HepG2 (cell line): Measurements from ENCODE around the gene C1orf226.
"Not testable (repeated sequence)": the region's sequence is repeated elsewhere in the genome, so short reads cannot be mapped to it uniquely, and the experiment has no call there.

Experiments
- CREM ChIP-seq, 2 experiments: sonication (generic) in 1 of 2; formaldehyde crosslinking in 1 of 2; IDR thresholded peaks; 2 replicates each; pipeline versions ENCODE4 v1.4.0 to v1.6.1; 2016 to 2020; ENCODE audit warnings: antibody characterized with exemption in 1 of 2, mild to moderate bottlenecking in 1 of 2, missing genetic modification reagents in 1 of 2
- EED ChIP-seq: sonication (generic); formaldehyde crosslinking; IDR thresholded peaks from 2 replicates; pipeline ENCODE4 v1.5.0; 2020; ENCODE audit warnings: mild to moderate bottlenecking, missing genetic modification reagents
- ELK4 ChIP-seq: sonication (generic); formaldehyde crosslinking; IDR thresholded peaks from 2 replicates; pipeline ENCODE4 v1.9.0; 2021; ENCODE audit warnings: missing genetic modification reagents, borderline replicate concordance
- FOXK1 ChIP-seq: sonication (generic); formaldehyde crosslinking; IDR thresholded peaks from 2 replicates; pipeline ENCODE4 v1.4.0; 2020; ENCODE audit warnings: low read depth, missing genetic modification reagents, borderline replicate concordance
- FOXK2 ChIP-seq: fragments of 450-650 bp; IDR thresholded peaks from 2 replicates; pipeline ENCODE4 v1.6.1; 2016
- GZF1 ChIP-seq: sonication (generic); formaldehyde crosslinking; IDR thresholded peaks from 2 replicates; pipeline ENCODE4 v1.5.1; 2020; ENCODE audit warnings: mild to moderate bottlenecking, missing genetic modification reagents
- NR2F2 ChIP-seq: IDR thresholded peaks from 2 replicates; pipeline ENCODE4 v1.6.1; 2012; ENCODE audit warnings: low read depth, inconsistent platforms, borderline replicate concordance
- PHF20 ChIP-seq: sonication (generic); formaldehyde crosslinking; IDR thresholded peaks from 2 replicates; pipeline ENCODE4 v1.5.0; 2020; ENCODE audit warnings: mild to moderate bottlenecking, missing genetic modification reagents
- POLR2A ChIP-seq, 2 experiments: IDR thresholded peaks; 2 replicates each; pipeline ENCODE4 v1.6.1; 2011; ENCODE audit warnings: low read depth in 2 of 2, low read length in 2 of 2, mild to moderate bottlenecking in 1 of 2, moderate library complexity in 1 of 2; ENCODE audit not compliant: insufficient read depth in 1 of 2
- RORA ChIP-seq: sonication (generic); formaldehyde crosslinking; IDR thresholded peaks from 2 replicates; pipeline ENCODE4 v1.5.0; 2020; ENCODE audit warnings: mild to moderate bottlenecking, missing genetic modification reagents, moderate library complexity
- ZNF281 ChIP-seq: sonication (generic); formaldehyde crosslinking; IDR thresholded peaks from 2 replicates; pipeline ENCODE4 v1.4.0; 2020; ENCODE audit warnings: missing genetic modification reagents, borderline replicate concordance
- TF ChIP-seq, protein P1 (sequence below): sonication (generic); formaldehyde crosslinking; IDR thresholded peaks from 2 replicates; pipeline ENCODE4 v1.5.0; 2020; ENCODE audit warnings: mild to moderate bottlenecking, missing genetic modification reagents, moderate library complexity
- TF ChIP-seq, protein P2 (sequence below): sonication (generic); formaldehyde crosslinking; IDR thresholded peaks from 2 replicates; pipeline ENCODE4 v1.4.0; 2020; ENCODE audit warnings: missing genetic modification reagents, borderline replicate concordance
- TF ChIP-seq, protein P3 (sequence below): sonication (generic); formaldehyde crosslinking; IDR thresholded peaks from 2 replicates; pipeline ENCODE4 v1.8.0; 2022; ENCODE audit warnings: mild to moderate bottlenecking, missing genetic modification reagents, moderate library complexity

DNA sequence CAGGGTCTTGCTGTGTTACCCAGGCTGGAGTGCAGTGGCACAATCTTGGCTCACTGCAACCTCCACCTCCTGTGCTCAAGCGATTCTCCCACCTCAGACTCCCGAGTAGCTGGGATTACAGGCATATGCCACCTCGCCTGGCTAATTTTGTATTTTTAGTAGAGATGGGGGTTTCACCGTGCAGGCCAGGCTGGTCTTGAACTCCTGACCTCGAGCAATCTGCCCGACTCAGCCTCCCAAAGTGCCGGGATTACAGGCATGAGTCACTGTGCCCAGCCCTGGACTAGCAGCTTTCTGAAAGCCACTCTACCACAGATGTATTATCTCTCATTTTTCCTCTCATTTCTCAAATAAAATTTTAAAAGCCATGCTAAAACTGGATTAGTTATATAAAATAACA, 37.1 kb downstream of the C1orf226 start:
- TF ChIP-seq ELK4 (CRISPR knock-in tag); GZF1; NR2F2; CREM (IDR thresholded peaks at IDR 0.05); CREM (CRISPR knock-in tag; IDR thresholded peaks at IDR 0.05); POLR2A (IDR thresholded peaks at IDR 0.05; ENCODE audit: insufficient read depth in 1 of 2, low read depth in 2 of 2, low read length in 2 of 2); RORA (CRISPR knock-in tag); ZNF281; FOXK1 (CRISPR knock-in tag); FOXK2; PHF20; EED (CRISPR knock-in tag): not testable (repeated sequence)
- TF ChIP-seq, protein P1, sequence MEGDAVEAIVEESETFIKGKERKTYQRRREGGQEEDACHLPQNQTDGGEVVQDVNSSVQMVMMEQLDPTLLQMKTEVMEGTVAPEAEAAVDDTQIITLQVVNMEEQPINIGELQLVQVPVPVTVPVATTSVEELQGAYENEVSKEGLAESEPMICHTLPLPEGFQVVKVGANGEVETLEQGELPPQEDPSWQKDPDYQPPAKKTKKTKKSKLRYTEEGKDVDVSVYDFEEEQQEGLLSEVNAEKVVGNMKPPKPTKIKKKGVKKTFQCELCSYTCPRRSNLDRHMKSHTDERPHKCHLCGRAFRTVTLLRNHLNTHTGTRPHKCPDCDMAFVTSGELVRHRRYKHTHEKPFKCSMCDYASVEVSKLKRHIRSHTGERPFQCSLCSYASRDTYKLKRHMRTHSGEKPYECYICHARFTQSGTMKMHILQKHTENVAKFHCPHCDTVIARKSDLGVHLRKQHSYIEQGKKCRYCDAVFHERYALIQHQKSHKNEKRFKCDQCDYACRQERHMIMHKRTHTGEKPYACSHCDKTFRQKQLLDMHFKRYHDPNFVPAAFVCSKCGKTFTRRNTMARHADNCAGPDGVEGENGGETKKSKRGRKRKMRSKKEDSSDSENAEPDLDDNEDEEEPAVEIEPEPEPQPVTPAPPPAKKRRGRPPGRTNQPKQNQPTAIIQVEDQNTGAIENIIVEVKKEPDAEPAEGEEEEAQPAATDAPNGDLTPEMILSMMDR (CRISPR knock-in tag) = not testable (repeated sequence)
- TF ChIP-seq, protein P2, sequence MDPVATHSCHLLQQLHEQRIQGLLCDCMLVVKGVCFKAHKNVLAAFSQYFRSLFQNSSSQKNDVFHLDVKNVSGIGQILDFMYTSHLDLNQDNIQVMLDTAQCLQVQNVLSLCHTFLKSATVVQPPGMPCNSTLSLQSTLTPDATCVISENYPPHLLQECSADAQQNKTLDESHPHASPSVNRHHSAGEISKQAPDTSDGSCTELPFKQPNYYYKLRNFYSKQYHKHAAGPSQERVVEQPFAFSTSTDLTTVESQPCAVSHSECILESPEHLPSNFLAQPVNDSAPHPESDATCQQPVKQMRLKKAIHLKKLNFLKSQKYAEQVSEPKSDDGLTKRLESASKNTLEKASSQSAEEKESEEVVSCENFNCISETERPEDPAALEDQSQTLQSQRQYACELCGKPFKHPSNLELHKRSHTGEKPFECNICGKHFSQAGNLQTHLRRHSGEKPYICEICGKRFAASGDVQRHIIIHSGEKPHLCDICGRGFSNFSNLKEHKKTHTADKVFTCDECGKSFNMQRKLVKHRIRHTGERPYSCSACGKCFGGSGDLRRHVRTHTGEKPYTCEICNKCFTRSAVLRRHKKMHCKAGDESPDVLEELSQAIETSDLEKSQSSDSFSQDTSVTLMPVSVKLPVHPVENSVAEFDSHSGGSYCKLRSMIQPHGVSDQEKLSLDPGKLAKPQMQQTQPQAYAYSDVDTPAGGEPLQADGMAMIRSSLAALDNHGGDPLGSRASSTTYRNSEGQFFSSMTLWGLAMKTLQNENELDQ (CRISPR knock-in tag) = not testable (repeated sequence)
- TF ChIP-seq, protein P3, sequence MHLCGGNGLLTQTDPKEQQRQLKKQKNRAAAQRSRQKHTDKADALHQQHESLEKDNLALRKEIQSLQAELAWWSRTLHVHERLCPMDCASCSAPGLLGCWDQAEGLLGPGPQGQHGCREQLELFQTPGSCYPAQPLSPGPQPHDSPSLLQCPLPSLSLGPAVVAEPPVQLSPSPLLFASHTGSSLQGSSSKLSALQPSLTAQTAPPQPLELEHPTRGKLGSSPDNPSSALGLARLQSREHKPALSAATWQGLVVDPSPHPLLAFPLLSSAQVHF (CRISPR knock-in tag) = not testable (repeated sequence)
